ENCODE results near the gene CD2BP2. TPM values are rescaled to one million over a fixed set of nuclear protein-coding genes. Genes with fewer than 3 reads are reported as not detected.

CD2BP2 gene
- total and polyA plus RNA-seq, 2 of the 13 experiments (the other 11 are each of a cell fraction or from before 2014, with no cell fraction given) = 24.9 to 54.6 TPM

DNA sequence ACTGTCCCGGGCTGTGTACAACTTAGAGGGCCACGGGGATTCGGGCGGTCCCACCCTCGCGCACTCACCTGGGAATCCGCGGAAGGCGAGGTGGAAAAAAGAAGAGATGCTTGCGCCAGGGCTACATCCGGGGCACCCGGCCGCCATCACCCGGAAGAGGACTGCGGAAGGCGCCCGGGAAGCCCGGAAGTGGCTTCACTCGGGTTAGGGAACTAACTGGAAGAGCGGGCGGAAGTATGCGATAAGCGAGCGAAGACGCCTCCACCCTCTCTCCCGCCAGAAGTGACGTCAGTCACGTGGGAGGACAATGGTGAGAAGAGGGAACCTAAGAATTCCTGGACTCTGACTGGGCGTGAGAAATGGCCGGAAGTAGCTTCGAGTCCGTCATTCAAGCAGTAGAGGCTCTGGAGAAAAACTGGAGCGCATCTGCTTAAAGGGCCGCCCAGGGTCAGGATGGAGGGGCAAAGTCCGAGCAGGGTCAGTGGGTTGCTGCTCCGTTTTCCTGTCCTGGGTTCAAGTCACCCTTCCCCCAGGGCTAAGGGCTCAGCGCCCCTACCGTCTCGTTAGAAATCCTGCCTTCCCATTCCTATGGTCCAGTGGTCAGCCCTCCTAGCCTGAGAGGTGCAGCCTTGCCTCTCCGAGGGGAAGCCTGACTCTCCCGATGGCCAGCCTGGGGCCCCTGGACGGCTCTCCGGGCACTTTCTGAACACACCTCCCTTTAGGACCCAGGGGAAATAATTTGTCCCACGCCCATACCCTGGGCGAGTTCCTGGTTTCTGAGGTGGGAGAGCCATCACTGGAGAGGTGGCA is at the start of gene CD2BP2 (continued):
- TF ChIP-seq, protein P1, sequence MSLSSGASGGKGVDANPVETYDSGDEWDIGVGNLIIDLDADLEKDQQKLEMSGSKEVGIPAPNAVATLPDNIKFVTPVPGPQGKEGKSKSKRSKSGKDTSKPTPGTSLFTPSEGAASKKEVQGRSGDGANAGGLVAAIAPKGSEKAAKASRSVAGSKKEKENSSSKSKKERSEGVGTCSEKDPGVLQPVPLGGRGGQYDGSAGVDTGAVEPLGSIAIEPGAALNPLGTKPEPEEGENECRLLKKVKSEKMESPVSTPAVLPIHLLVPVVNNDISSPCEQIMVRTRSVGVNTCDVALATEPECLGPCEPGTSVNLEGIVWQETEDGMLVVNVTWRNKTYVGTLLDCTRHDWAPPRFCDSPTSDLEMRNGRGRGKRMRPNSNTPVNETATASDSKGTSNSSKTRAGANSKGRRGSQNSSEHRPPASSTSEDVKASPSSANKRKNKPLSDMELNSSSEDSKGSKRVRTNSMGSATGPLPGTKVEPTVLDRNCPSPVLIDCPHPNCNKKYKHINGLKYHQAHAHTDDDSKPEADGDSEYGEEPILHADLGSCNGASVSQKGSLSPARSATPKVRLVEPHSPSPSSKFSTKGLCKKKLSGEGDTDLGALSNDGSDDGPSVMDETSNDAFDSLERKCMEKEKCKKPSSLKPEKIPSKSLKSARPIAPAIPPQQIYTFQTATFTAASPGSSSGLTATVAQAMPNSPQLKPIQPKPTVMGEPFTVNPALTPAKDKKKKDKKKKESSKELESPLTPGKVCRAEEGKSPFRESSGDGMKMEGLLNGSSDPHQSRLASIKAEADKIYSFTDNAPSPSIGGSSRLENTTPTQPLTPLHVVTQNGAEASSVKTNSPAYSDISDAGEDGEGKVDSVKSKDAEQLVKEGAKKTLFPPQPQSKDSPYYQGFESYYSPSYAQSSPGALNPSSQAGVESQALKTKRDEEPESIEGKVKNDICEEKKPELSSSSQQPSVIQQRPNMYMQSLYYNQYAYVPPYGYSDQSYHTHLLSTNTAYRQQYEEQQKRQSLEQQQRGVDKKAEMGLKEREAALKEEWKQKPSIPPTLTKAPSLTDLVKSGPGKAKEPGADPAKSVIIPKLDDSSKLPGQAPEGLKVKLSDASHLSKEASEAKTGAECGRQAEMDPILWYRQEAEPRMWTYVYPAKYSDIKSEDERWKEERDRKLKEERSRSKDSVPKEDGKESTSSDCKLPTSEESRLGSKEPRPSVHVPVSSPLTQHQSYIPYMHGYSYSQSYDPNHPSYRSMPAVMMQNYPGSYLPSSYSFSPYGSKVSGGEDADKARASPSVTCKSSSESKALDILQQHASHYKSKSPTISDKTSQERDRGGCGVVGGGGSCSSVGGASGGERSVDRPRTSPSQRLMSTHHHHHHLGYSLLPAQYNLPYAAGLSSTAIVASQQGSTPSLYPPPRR (CRISPR knock-in tag; IDR thresholded peaks at IDR 0.05; ENCODE audit: borderline replicate concordance) = peak; percentile 62; the same call in 1 of the 2 replicates
- TF ChIP-seq ZNF484 (CRISPR knock-in tag; IDR thresholded peaks at IDR 0.05; ENCODE audit: borderline replicate concordance, low read depth) (no peak), ARNTL (CRISPR knock-in tag; IDR thresholded peaks at IDR 0.05) (peak; percentile 96), ZNF547 (CRISPR knock-in tag; IDR thresholded peaks at IDR 0.05) (no peak; the same call in 1 of the 2 replicates), ZNF75D (CRISPR knock-in tag; IDR thresholded peaks at IDR 0.05; ENCODE audit: borderline replicate concordance) (no peak), ZFP62 (CRISPR knock-in tag; IDR thresholded peaks at IDR 0.05) (no peak), REPIN1 (CRISPR knock-in tag; IDR thresholded peaks at IDR 0.05; ENCODE audit: borderline replicate concordance, low read depth) (peak; percentile 82), HNF4G (IDR thresholded peaks at IDR 0.05; ENCODE audit: borderline replicate concordance, low read depth, low read length) (peak; percentile 84; the same call in 1 of the 2 replicates), HNF4G (CRISPR knock-in tag; IDR thresholded peaks at IDR 0.05; ENCODE audit: borderline replicate concordance, low read depth) (no peak; the same call in 1 of the 2 replicates), PCBP1 (IDR thresholded peaks at IDR 0.05; ENCODE audit: borderline replicate concordance, low read depth, low read length) (peak; percentile 99), NR3C1 (CRISPR knock-in tag; IDR thresholded peaks at IDR 0.05) (no peak)
- TF ChIP-seq, protein P2, sequence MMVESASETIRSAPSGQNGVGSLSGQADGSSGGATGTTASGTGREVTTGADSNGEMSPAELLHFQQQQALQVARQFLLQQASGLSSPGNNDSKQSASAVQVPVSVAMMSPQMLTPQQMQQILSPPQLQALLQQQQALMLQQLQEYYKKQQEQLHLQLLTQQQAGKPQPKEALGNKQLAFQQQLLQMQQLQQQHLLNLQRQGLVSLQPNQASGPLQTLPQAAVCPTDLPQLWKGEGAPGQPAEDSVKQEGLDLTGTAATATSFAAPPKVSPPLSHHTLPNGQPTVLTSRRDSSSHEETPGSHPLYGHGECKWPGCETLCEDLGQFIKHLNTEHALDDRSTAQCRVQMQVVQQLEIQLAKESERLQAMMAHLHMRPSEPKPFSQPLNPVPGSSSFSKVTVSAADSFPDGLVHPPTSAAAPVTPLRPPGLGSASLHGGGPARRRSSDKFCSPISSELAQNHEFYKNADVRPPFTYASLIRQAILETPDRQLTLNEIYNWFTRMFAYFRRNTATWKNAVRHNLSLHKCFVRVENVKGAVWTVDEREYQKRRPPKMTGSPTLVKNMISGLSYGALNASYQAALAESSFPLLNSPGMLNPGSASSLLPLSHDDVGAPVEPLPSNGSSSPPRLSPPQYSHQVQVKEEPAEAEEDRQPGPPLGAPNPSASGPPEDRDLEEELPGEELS (CRISPR knock-in tag; IDR thresholded peaks at IDR 0.05) = peak; percentile 70
- TF ChIP-seq, protein P3, sequence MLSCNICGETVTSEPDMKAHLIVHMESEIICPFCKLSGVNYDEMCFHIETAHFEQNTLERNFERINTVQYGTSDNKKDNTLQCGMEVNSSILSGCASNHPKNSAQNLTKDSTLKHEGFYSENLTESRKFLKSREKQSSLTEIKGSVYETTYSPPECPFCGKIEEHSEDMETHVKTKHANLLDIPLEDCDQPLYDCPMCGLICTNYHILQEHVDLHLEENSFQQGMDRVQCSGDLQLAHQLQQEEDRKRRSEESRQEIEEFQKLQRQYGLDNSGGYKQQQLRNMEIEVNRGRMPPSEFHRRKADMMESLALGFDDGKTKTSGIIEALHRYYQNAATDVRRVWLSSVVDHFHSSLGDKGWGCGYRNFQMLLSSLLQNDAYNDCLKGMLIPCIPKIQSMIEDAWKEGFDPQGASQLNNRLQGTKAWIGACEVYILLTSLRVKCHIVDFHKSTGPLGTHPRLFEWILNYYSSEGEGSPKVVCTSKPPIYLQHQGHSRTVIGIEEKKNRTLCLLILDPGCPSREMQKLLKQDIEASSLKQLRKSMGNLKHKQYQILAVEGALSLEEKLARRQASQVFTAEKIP (CRISPR knock-in tag; IDR thresholded peaks at IDR 0.05; ENCODE audit: borderline replicate concordance) = no peak
- TF ChIP-seq, protein P4, sequence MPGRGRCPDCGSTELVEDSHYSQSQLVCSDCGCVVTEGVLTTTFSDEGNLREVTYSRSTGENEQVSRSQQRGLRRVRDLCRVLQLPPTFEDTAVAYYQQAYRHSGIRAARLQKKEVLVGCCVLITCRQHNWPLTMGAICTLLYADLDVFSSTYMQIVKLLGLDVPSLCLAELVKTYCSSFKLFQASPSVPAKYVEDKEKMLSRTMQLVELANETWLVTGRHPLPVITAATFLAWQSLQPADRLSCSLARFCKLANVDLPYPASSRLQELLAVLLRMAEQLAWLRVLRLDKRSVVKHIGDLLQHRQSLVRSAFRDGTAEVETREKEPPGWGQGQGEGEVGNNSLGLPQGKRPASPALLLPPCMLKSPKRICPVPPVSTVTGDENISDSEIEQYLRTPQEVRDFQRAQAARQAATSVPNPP (CRISPR knock-in tag; IDR thresholded peaks at IDR 0.05) = peak; percentile 95
- TF ChIP-seq, protein P5, sequence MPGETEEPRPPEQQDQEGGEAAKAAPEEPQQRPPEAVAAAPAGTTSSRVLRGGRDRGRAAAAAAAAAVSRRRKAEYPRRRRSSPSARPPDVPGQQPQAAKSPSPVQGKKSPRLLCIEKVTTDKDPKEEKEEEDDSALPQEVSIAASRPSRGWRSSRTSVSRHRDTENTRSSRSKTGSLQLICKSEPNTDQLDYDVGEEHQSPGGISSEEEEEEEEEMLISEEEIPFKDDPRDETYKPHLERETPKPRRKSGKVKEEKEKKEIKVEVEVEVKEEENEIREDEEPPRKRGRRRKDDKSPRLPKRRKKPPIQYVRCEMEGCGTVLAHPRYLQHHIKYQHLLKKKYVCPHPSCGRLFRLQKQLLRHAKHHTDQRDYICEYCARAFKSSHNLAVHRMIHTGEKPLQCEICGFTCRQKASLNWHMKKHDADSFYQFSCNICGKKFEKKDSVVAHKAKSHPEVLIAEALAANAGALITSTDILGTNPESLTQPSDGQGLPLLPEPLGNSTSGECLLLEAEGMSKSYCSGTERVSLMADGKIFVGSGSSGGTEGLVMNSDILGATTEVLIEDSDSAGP (CRISPR knock-in tag; IDR thresholded peaks at IDR 0.05; ENCODE audit: borderline replicate concordance) = peak; percentile 99
